GM18508 (cell line): Measurements from ENCODE around the gene RPL14.
"Not testable (repeated sequence)": the region's sequence is repeated elsewhere in the genome, so short reads cannot be mapped to it uniquely, and the experiment has no call there.

Experiments used
- ATAC-seq: cut with Tn5 transposase; IDR thresholded peaks from one replicate; pipeline ENCODE4 v1.9.1; 2021; ENCODE audit warnings: moderate number of reproducible peaks; ENCODE audit not compliant: insufficient read depth, unreplicated experiment

RPL14 gene

GRCh38 chr3:40456940-40457823 lies at the start of gene RPL14:
Gene RPL14 (plus strand): TSS chr3:40457339. CDS start chr3:40457472, 133 bp downstream.
- ATAC-seq = peak; percentile 46

- ATAC-seq = no peak
Measured at GRCh38 chr3:40407611-40408010, 49.5 kb upstream of the RPL14 start.

- no peak for ATAC-seq
Measured at GRCh38 chr3:40414270-40414669, 42.9 kb upstream of the RPL14 start.

GRCh38 chr3:40417845-40418543 lies 39.1 kb upstream of the RPL14 start:
- no peak for ATAC-seq

GRCh38 chr3:40422861-40423260 lies 34.3 kb upstream of the RPL14 start:
- ATAC-seq = no peak

- no peak for ATAC-seq
Measured at GRCh38 chr3:40427045-40427669, 30.0 kb upstream of the RPL14 start.

GRCh38 chr3:40432793-40433192 lies 24.3 kb upstream of the RPL14 start:
- no peak for ATAC-seq

GRCh38 chr3:40437889-40438288 lies 19.2 kb upstream of the RPL14 start:
- no peak for ATAC-seq

- no peak for ATAC-seq
Measured at GRCh38 chr3:40445062-40445461, 12.1 kb upstream of the RPL14 start.

GRCh38 chr3:40445880-40446279 lies 11.3 kb upstream of the RPL14 start:
- no peak for ATAC-seq

GRCh38 chr3:40450438-40450837 lies 6.7 kb upstream of the RPL14 start:
- no peak for ATAC-seq

GRCh38 chr3:40451551-40451950 lies 5.6 kb upstream of the RPL14 start:
- ATAC-seq = no peak

- ATAC-seq = no peak
Measured at GRCh38 chr3:40452057-40452456, 5.1 kb upstream of the RPL14 start.

- no peak for ATAC-seq
Measured at GRCh38 chr3:40452562-40452875, 4.6 kb upstream of the RPL14 start.

GRCh38 chr3:40452876-40453730 lies 4.0 kb upstream of the RPL14 start:
- ATAC-seq = peak; percentile 92

GRCh38 chr3:40453933-40454332 lies 3.2 kb upstream of the RPL14 start:
- ATAC-seq = no peak

- no peak for ATAC-seq
Measured at GRCh38 chr3:40455328-40455727, 1.8 kb upstream of the RPL14 start.

GRCh38 chr3:40456279-40456939 lies 730 bp upstream of the RPL14 start:
- ATAC-seq = no peak

- no peak for ATAC-seq
Measured at GRCh38 chr3:40458473-40458872, 1.3 kb downstream of the RPL14 start.

GRCh38 chr3:40460481-40460880 lies 3.3 kb downstream of the RPL14 start:
- ATAC-seq = not testable (repeated sequence)
